ENCODE data around the gene HMGA1.

The HMGA1 gene

DNA sequence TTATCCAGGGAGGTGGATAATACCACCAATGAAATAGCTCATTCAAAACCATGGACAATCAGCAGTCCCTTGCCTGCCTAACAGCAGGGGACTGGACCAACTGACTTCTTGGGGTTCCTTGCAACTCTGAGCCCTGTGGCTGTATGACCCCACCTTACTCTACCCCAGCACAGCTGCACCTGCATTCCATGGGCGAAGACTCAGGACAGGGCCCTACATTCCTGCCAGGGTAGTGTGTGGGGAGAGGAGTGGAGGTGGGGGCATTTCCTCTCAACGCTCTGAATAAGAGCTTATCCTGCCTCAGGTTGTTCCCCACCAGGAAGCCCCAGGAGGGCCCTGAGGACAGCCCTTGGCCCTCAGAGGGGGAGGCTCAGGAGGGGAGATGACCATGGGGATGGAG, 30.8 kb upstream of the HMGA1 start:
- H2AFZ ChIP-seq (ENCODE audit: low read length), result no peak overlapping the region
- H3K9me3 ChIP-seq (ENCODE audit: insufficient read depth, low read depth, low read length), result no peaks in the 10 kb centered on the region
- H3K4me2 ChIP-seq (ENCODE audit: low read depth, low read length, poor library complexity, severe bottlenecking), result no peak overlapping the region
- no peak overlapping the region for H3K4me3 ChIP-seq (ENCODE audit: low read length, poor library complexity, severe bottlenecking)
- no peaks in the 10 kb centered on the region for H3F3A ChIP-seq (ENCODE audit: low read depth)
- no peaks in the 10 kb centered on the region for H3K9me2 ChIP-seq (replicated peaks; ENCODE audit: low read depth, low read length)
- no peaks in the 10 kb centered on the region for H3K36me3 ChIP-seq (ENCODE audit: insufficient read depth, low read length)
- H3K9ac ChIP-seq (ENCODE audit: low read depth, low read length, poor library complexity, severe bottlenecking), result no peak overlapping the region
- no peak for TF ChIP-seq EZH2phosphoT487 (IDR thresholded peaks at IDR 0.05; ENCODE audit: borderline replicate concordance)
- TF ChIP-seq, protein P1, sequence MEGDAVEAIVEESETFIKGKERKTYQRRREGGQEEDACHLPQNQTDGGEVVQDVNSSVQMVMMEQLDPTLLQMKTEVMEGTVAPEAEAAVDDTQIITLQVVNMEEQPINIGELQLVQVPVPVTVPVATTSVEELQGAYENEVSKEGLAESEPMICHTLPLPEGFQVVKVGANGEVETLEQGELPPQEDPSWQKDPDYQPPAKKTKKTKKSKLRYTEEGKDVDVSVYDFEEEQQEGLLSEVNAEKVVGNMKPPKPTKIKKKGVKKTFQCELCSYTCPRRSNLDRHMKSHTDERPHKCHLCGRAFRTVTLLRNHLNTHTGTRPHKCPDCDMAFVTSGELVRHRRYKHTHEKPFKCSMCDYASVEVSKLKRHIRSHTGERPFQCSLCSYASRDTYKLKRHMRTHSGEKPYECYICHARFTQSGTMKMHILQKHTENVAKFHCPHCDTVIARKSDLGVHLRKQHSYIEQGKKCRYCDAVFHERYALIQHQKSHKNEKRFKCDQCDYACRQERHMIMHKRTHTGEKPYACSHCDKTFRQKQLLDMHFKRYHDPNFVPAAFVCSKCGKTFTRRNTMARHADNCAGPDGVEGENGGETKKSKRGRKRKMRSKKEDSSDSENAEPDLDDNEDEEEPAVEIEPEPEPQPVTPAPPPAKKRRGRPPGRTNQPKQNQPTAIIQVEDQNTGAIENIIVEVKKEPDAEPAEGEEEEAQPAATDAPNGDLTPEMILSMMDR (conservative IDR thresholded peaks at IDR 0.05; ENCODE audit: low read length), result no peak
- H3K79me2 ChIP-seq (ENCODE audit: insufficient read depth, low read length), result no peaks in the 10 kb centered on the region
- H3K27me3 ChIP-seq (ENCODE audit: insufficient read depth, low read length, poor library complexity, severe bottlenecking), result no peaks in the 10 kb centered on the region
- peaks cover 9% of the 10 kb centered on the region for H3K4me1 ChIP-seq (ENCODE audit: insufficient read depth, low read length, poor library complexity, severe bottlenecking)
- no peaks in the 10 kb centered on the region for H4K20me1 ChIP-seq (ENCODE audit: insufficient read depth, low read length, poor library complexity, severe bottlenecking)

DNA sequence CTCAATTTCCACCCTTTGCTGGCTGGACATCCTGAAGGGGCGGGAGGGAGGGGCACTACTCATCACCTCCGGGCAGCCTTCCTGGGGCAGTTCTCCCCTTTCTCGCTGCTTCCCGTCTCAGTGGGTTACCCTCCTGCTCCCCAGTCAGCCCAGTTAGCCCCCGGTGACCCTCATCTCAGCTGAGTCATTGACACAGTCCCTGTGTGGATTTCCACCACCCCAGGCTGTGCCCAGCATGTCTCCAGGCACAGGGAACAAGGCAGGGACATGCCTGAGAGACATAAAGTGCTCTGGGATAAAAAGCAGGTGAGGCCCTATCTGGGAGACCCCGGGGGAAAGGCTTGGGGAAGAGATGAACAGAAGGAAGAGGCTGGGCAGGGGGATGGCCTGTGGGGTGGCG, 29.9 kb upstream of the HMGA1 start:
- H4K20me1 ChIP-seq (ENCODE audit: insufficient read depth, low read length, poor library complexity, severe bottlenecking), result no peaks in the 10 kb centered on the region
- no peak for TF ChIP-seq EZH2phosphoT487 (IDR thresholded peaks at IDR 0.05; ENCODE audit: borderline replicate concordance)
- TF ChIP-seq, protein P1 (conservative IDR thresholded peaks at IDR 0.05; ENCODE audit: low read length), result no peak
- H3F3A ChIP-seq (ENCODE audit: low read depth), result no peaks in the 10 kb centered on the region
- H3K9me3 ChIP-seq (ENCODE audit: insufficient read depth, low read depth, low read length), result no peaks in the 10 kb centered on the region
- peaks cover 9% of the 10 kb centered on the region for H3K4me1 ChIP-seq (ENCODE audit: insufficient read depth, low read length, poor library complexity, severe bottlenecking)
- H3K4me3 ChIP-seq (ENCODE audit: low read length, poor library complexity, severe bottlenecking), result no peak overlapping the region
- H3K36me3 ChIP-seq (ENCODE audit: insufficient read depth, low read length), result no peaks in the 10 kb centered on the region
- H3K9ac ChIP-seq (ENCODE audit: low read depth, low read length, poor library complexity, severe bottlenecking), result no peak overlapping the region
- no peaks in the 10 kb centered on the region for H3K27me3 ChIP-seq (ENCODE audit: insufficient read depth, low read length, poor library complexity, severe bottlenecking)
- H3K79me2 ChIP-seq (ENCODE audit: insufficient read depth, low read length), result no peaks in the 10 kb centered on the region
- no peak overlapping the region for H2AFZ ChIP-seq (ENCODE audit: low read length)
- no peak overlapping the region for H3K4me2 ChIP-seq (ENCODE audit: low read depth, low read length, poor library complexity, severe bottlenecking)
- no peaks in the 10 kb centered on the region for H3K9me2 ChIP-seq (replicated peaks; ENCODE audit: low read depth, low read length)

DNA sequence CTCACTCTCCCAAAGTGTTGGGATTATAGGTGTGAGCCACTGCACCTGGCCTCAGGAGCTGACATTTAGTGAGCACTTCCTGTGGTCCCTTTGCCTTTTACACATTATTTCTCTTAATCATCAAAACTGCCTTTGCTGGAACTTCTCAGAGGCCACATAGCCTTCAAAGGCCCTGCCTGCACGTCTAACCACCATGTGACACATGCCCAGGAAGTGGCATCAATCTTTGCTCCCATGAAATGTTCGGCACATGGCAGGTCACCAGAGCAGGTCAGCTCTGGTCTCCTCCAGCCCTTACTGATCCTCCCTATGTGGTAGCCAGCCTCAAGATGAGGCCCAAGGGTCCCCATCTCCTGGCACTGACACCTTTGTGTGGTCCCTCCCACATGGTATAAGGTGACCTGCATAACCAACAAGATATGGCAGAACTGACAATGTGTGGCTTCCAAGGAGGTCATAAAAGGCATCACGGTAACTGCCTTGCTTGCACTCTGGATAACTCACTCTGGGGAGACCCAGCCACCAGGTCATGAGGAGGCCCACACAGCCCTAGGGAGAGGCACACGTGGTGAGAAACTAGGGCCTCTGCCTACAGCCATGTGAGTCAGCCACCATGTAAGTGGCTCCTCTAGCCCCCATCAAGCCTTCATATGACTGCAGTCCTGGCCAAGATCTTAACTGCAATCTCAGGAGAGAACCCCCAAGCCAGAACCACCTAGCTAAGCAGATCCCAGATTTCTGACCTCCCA, 28.8 kb upstream of the HMGA1 start:
- Histone ChIP-seq H3K9me3 (ENCODE audit: insufficient read depth, low read depth, low read length) (no peaks in the 10 kb centered on the region), H3K4me3 (ENCODE audit: low read length, poor library complexity, severe bottlenecking) (no peak overlapping the region), H3K9me2 (replicated peaks; ENCODE audit: low read depth, low read length) (no peaks in the 10 kb centered on the region), H3K27me3 (ENCODE audit: insufficient read depth, low read length, poor library complexity, severe bottlenecking) (no peaks in the 10 kb centered on the region), H3K79me2 (ENCODE audit: insufficient read depth, low read length) (no peaks in the 10 kb centered on the region), H3F3A (ENCODE audit: low read depth) (no peaks in the 10 kb centered on the region), H3K4me1 (ENCODE audit: insufficient read depth, low read length, poor library complexity, severe bottlenecking) (peaks cover 9% of the 10 kb centered on the region), H3K36me3 (ENCODE audit: insufficient read depth, low read length) (no peaks in the 10 kb centered on the region), H4K20me1 (ENCODE audit: insufficient read depth, low read length, poor library complexity, severe bottlenecking) (no peaks in the 10 kb centered on the region), H3K9ac (ENCODE audit: low read depth, low read length, poor library complexity, severe bottlenecking) (no peak overlapping the region), H2AFZ (ENCODE audit: low read length) (peak overlapping the region; percentile 8; the same call in 1 of the 2 replicates), H3K4me2 (ENCODE audit: low read depth, low read length, poor library complexity, severe bottlenecking) (no peak overlapping the region)
- no peak for TF ChIP-seq EZH2phosphoT487 (IDR thresholded peaks at IDR 0.05; ENCODE audit: borderline replicate concordance)
- TF ChIP-seq, protein P1 (conservative IDR thresholded peaks at IDR 0.05; ENCODE audit: low read length), result no peak

Data from Loucy (cell line).